ENCODE data around the gene ABITRAM.

- no peak for TF ChIP-seq ZNF354B (CRISPR knock-in tag; IDR thresholded peaks at IDR 0.05)
- TF ChIP-seq SETDB1 (CRISPR knock-in tag; IDR thresholded peaks at IDR 0.05; ENCODE audit: borderline replicate concordance), result no peak
- TF ChIP-seq POLR2A (IDR thresholded peaks at IDR 0.05; ENCODE audit: insufficient read depth in 1 of 2, low read depth in 2 of 2, low read length in 2 of 2), result no peak
- TF ChIP-seq EP300 (IDR thresholded peaks at IDR 0.05; ENCODE audit: low read depth in 2 of 2, low read length in 2 of 2), result no peak
- no peak for TF ChIP-seq EP300 (CRISPR knock-in tag; IDR thresholded peaks at IDR 0.05; ENCODE audit: borderline replicate concordance)
- TF ChIP-seq BRF2 (CRISPR knock-in tag; IDR thresholded peaks at IDR 0.05), result no peak
Measured at GRCh38 chr9:108972626-108973209, 38.5 kb downstream of the ABITRAM start.
